Esophagus (tissue), 2 donors: Measurements from ENCODE around the gene DZIP1. TPM values are rescaled to one million over a fixed set of nuclear protein-coding genes. Genes with fewer than 3 reads are reported as not detected.

Experiments
- H3K27ac ChIP-seq, 2 donors: one replicate each; pipeline ENCODE4 v1.5.1; 2013; ENCODE audit warnings: low read depth in 2 of 2, mild to moderate bottlenecking in 2 of 2, inconsistent platforms in 1 of 2, low read length in 1 of 2, moderate library complexity in 1 of 2
- H3K27me3 ChIP-seq, 2 donors: one replicate each; pipeline ENCODE4 v1.6.1; 2013; ENCODE audit warnings: low read length in 2 of 2, control low read depth in 1 of 2, mild to moderate bottlenecking in 1 of 2; ENCODE audit not compliant: insufficient read depth in 2 of 2, control insufficient read depth in 1 of 2
- H3K36me3 ChIP-seq, 2 donors: one replicate each; pipeline ENCODE4 v1.6.1; 2013; ENCODE audit warnings: low read length in 1 of 2; ENCODE audit not compliant: control insufficient read depth in 2 of 2, insufficient read depth in 2 of 2
- H3K4me1 ChIP-seq, 2 donors: one replicate each; pipeline ENCODE4 v1.6.1; 2013; ENCODE audit warnings: low read length in 1 of 2; ENCODE audit not compliant: control insufficient read depth in 2 of 2, insufficient read depth in 2 of 2
- H3K4me3 ChIP-seq, 2 donors: one replicate each; pipeline ENCODE4 v1.5.1; 2013; ENCODE audit warnings: low read length in 2 of 2, mild to moderate bottlenecking in 2 of 2, low read depth in 1 of 2, moderate library complexity in 1 of 2
- H3K9me3 ChIP-seq, 2 donors: one replicate each; pipeline ENCODE4 v1.6.1; 2013; ENCODE audit warnings: mild to moderate bottlenecking in 2 of 2, low read depth in 1 of 2, low read length in 1 of 2, moderate library complexity in 1 of 2; ENCODE audit not compliant: control insufficient read depth in 2 of 2, insufficient read depth in 1 of 2
- WGBS, 2 donors: extraction: QIAGEN DNeasy Blood & Tissue Kit; methylation state at CpG; one replicate each; pipeline ENCODE4 v1.1.7; 2013; 5-methylcytosine and 5-hydroxymethylcytosine counted together
- polyA plus RNA-seq, 2 donors: library from polyadenylated mRNA; stranded (reverse); fragments of 200-250 nt; gene quantifications; one replicate each; pipeline ENCODE4 v1.2.3, GENCODE V29; 2013
- donor health status: healthy with polysubstance abuse.
- donor health status: Bipolar disorder and iron deficiency.

DZIP1 gene
- polyA plus RNA-seq, 2 donors = 2.1 to 3.0 TPM

DNA sequence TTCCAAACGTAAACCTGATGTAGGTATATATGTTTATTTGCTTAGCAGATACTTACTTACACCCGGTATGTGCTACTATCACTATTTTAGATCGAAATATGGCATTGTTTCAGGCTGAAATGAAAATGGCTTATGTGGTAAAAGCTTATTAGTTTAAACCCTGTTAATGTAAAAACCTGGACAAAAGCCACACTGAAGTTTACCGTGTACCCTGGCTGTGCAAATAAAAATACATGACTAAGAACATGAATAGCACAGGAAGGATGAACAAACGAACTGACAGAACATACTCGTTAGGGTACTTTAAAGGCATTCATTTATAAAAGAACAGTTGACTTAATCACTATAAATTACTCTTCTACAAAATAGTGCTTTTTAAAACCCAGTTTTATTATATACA lies 85.4 kb downstream of the DZIP1 start:
- H3K9me3 ChIP-seq = no peaks in the 10 kb centered on the region
- H3K4me1 ChIP-seq = no peaks in the 10 kb centered on the region
- no peaks in the 10 kb centered on the region for H3K36me3 ChIP-seq
- H3K27me3 ChIP-seq = no peaks in the 10 kb centered on the region
- H3K27ac ChIP-seq = no peak overlapping the region
- WGBS, 2 donors = 48 to 52% methylated on average over 6 of the region's 6 CpGs
- no peak overlapping the region for H3K4me3 ChIP-seq

DNA sequence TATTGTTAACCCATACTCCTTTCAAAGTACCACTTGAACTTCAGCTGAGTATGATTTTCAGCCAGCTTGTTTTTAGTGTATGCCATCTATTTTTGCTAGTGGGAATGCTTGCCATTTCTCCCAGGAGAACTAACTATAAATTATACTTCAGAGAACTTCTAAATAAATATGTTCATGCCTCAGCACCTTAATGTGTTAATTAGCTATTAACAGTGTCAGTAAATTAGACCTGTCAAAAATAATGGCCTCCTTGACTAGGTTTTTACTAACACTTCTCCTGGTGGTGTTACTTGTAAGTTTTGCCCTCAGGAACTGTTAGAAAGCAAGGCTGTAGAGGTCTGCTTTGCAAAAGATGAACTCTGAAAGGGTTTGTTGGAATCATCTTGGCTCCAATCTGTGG lies 87.5 kb downstream of the DZIP1 start:
- Histone ChIP-seq H3K4me3 (no peak overlapping the region), H3K27me3 (peaks cover 0 to 9% of the 10 kb centered on the region in 2 donors), H3K27ac (no peak overlapping the region), H3K4me1 (peaks cover 0 to 6% of the 10 kb centered on the region in 2 donors), H3K36me3 (no peaks in the 10 kb centered on the region), H3K9me3 (no peaks in the 10 kb centered on the region)

DNA sequence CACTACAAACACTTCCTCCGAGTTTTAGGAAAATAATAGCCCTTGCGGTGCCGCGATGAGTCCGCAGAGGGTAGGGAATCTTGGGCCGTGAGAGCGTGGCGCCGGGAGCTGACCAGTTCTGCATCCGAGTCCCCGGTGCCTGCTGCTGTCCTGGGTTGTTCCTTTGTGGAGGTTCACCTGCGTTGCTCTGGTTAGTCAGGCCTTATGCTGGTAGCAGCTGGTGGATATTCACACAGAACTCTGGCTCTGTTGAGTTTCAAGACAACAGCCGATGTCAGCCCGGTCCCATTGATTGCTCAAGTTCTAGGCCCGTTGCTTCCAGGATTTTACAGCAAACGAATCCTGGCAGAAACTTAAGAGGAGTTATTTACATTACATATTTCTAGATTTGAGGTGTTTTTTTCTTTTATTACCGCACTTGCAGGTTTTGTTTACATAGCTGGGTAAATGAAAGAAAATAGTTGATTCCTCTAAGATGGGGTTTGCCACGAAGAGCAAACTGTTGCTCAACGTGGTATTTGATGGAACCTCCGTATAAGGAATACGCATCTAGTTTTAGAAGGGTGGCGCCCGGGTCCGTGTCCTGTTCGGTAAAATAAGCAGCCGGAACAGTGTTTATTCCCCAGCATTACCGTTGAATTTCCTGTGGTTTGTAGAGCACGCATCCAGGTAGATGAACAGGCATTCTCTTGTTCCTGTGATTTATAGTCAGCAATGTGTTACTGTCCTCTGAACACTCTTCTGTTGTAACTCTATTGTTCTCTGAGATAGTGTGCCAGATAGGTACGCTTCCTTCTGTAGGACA lies 90.7 kb downstream of the DZIP1 start:
- H3K27ac ChIP-seq = no peak overlapping the region
- peaks cover 0 to 6% of the 10 kb centered on the region in 2 donors for H3K4me1 ChIP-seq
- H3K4me3 ChIP-seq = peak overlapping the region in 1 of 2 donors; percentile 20
- no peaks in the 10 kb centered on the region for H3K9me3 ChIP-seq
- peaks cover 3 to 12% of the 10 kb centered on the region in 2 donors for H3K27me3 ChIP-seq
- 23 to 45% methylated on average over 29 of the region's 29 CpGs for WGBS, 2 donors
- no peaks in the 10 kb centered on the region for H3K36me3 ChIP-seq

DNA sequence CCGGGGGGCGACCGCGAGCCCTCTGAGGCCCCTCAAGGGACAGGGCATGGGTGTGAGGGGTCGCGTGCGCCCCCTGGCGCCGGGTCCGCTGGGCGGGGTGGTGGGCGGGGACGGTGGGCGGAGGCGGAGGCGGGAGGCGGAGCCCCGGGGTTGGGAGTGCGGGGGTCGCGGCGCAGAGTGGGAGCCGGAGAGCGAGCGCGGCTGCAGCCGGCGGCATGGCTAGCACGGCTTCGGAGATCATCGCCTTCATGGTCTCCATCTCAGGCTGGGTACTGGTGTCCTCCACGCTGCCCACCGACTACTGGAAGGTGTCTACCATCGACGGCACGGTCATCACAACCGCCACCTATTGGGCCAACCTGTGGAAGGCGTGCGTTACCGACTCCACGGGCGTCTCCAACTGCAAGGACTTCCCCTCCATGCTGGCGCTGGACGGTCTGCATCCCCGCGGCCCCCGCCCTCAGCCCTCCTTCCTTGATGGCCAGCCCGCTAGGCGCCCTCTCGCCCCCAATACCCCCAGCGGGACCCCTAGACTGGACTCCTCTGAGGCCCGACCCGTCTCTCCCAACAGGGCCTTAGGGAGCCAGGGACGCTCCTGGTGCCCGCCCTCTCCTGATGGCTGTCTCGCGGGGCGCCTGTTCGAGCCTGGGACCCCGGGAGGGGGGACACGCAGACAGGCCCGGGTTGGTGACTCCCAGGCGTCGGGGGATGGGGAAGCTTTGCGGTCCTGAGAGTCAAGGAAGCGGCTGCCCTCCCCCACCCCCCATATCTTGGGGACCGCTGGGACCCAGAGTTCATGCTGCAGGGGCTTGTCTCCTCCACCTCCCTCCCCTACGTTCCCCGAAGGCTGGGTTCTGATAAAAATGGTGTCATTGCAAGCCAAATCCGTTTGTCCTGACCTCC lies 91.7 kb downstream of the DZIP1 start, which contains the start of gene CLDN10:
CLDN10 (plus strand) TSS at position 182 of the 903 bp plus-strand sequence; CDS start at position 216, 34 bp downstream.
- Histone ChIP-seq H3K27me3 (peaks cover 3 to 12% of the 10 kb centered on the region in 2 donors), H3K27ac (no peak within 1 kb of the TSS), H3K4me1 (peaks cover 0 to 6% of the 10 kb centered on the region in 2 donors), H3K4me3 (peak within 1 kb of the TSS; percentile 20 to 25), H3K9me3 (no peaks in the 10 kb centered on the region), H3K36me3 (no peaks in the 10 kb centered on the region)
- 7 to 11% methylated on average over 50 to 70 of the region's 70 CpGs for WGBS, 2 donors

GRCh38 chr13:95552208-95552538 lies 92.3 kb downstream of the DZIP1 start:
- Histone ChIP-seq H3K9me3 (no peaks in the 10 kb centered on the region), H3K4me1 (peaks cover 0 to 6% of the 10 kb centered on the region in 2 donors), H3K36me3 (no peaks in the 10 kb centered on the region), H3K27me3 (peaks cover 3 to 12% of the 10 kb centered on the region in 2 donors), H3K4me3 (peak overlapping the region in 1 of 2 donors; percentile 20), H3K27ac (no peak overlapping the region)
- 22 to 29% methylated on average over 13 to 17 of the region's 17 CpGs for WGBS, 2 donors

GRCh38 chr13:95547531-95548167 lies 96.9 kb downstream of the DZIP1 start:
- H3K9me3 ChIP-seq = no peaks in the 10 kb centered on the region
- WGBS, 2 donors = 64 to 71% methylated on average over 6 of the region's 6 CpGs
- H3K4me1 ChIP-seq = peaks cover 0 to 1% of the 10 kb centered on the region in 2 donors
- no peak overlapping the region for H3K4me3 ChIP-seq
- peaks cover 3 to 8% of the 10 kb centered on the region in 2 donors for H3K27me3 ChIP-seq
- no peaks in the 10 kb centered on the region for H3K36me3 ChIP-seq
- no peak overlapping the region for H3K27ac ChIP-seq

- H3K36me3 ChIP-seq = no peaks in the 10 kb centered on the region
- H3K4me3 ChIP-seq = no peak overlapping the region
- H3K27me3 ChIP-seq = peaks cover 2 to 3% of the 10 kb centered on the region in 2 donors
- H3K4me1 ChIP-seq = no peaks in the 10 kb centered on the region
- 30 to 36% methylated on average over 3 of the region's 3 CpGs for WGBS, 2 donors
- H3K9me3 ChIP-seq = no peaks in the 10 kb centered on the region
- H3K27ac ChIP-seq = no peak overlapping the region
These were observed 97.6 kb downstream of the DZIP1 start for GRCh38 chr13:95546919-95547318.

GRCh38 chr13:95544293-95544692 lies 100.2 kb downstream of the DZIP1 start:
- H3K9me3 ChIP-seq = no peaks in the 10 kb centered on the region
- WGBS, 2 donors = 58 to 63% methylated on average over 2 of the region's 2 CpGs
- H3K4me3 ChIP-seq = no peak overlapping the region

DNA sequence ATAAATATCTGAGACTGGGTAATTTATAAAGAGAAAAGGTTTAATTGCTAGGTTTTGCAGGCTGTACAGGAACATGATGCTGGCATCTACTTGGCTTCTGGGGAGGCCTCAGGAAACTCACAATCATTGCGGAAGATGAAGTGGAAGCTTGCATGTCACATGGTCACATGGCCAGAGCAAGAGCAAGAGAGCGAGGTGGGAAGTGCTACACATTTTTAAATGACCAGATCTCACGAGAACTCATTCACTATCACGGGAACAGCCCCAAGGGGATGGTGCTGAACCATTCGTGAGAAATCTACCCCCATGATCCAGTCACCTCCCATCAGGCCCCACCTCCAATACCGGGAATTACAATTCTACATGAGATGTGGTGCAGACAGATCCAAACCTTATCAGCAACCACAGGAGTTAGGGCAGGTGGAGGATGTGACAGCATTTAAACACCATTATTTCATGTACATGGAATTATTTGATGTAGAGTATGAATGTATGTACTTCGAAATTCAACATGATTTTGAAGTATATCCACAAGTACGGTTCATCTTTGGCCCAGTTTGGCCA lies 102.5 kb downstream of the DZIP1 start:
- H3K27me3 ChIP-seq = no peaks in the 10 kb centered on the region
- H3K4me3 ChIP-seq = no peak overlapping the region
- H3K36me3 ChIP-seq = no peaks in the 10 kb centered on the region
- 90 to 91% methylated on average over 8 of the region's 8 CpGs for WGBS, 2 donors
- H3K9me3 ChIP-seq = no peaks in the 10 kb centered on the region
- H3K4me1 ChIP-seq = no peaks in the 10 kb centered on the region
- H3K27ac ChIP-seq = no peak overlapping the region

More at GRCh38 chr13:95544293-95544692, 100.2 kb downstream of the DZIP1 start:
- H3K4me1 ChIP-seq = no peaks in the 10 kb centered on the region
- no peaks in the 10 kb centered on the region for H3K36me3 ChIP-seq
- no peak overlapping the region for H3K27ac ChIP-seq
- H3K27me3 ChIP-seq = no peaks in the 10 kb centered on the region
